ENCODE results near the gene MAGI1. TPM values are rescaled to one million over a fixed set of nuclear protein-coding genes. Genes with fewer than 3 reads are reported as not detected.

The MAGI1 gene
- polyA plus RNA-seq, 2 donors, result 6.0 to 10.6 TPM

DNA sequence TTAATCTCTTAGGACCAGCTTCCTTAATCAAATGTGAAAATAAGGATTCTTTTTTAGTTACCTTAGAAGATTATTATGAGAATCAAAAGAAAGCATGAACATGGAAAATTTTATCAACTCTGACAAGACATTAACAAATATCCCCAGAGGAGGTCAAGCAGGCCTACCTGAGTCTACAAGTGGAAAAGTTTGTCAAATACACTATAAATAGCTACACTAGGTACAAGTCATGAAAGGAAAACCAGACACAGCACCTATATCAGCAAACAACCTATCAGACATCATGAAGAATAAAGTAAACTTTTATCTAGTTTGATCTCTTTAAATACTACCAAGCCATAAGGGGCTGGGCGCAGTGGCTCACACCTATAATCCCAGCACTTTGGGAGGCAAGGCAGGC, 126.1 kb downstream of the MAGI1 start:
- Histone ChIP-seq H3K27ac (ENCODE audit: low read depth in 2 of 2, low read length in 1 of 2) (no peak overlapping the region), H3K4me1 (ENCODE audit: control insufficient read depth in 2 of 2, insufficient read depth in 2 of 2, low read length in 1 of 2) (peaks cover 0 to 2% of the 10 kb centered on the region in 2 donors), H3K9me3 (ENCODE audit: control insufficient read depth in 2 of 2, insufficient read depth in 1 of 2, low read depth in 1 of 2, low read length in 1 of 2) (no peaks in the 10 kb centered on the region), H3K27me3 (ENCODE audit: control insufficient read depth in 1 of 2, insufficient read depth in 2 of 2, low read length in 2 of 2) (no peaks in the 10 kb centered on the region), H3K36me3 (ENCODE audit: control insufficient read depth in 2 of 2, insufficient read depth in 2 of 2, low read length in 1 of 2) (no peaks in the 10 kb centered on the region), H3K4me3 (ENCODE audit: low read depth in 1 of 2, low read length in 2 of 2) (no peak overlapping the region)
- 91 to 96% methylated on average over 1 of the region's 1 CpG for WGBS, 2 donors

DNA sequence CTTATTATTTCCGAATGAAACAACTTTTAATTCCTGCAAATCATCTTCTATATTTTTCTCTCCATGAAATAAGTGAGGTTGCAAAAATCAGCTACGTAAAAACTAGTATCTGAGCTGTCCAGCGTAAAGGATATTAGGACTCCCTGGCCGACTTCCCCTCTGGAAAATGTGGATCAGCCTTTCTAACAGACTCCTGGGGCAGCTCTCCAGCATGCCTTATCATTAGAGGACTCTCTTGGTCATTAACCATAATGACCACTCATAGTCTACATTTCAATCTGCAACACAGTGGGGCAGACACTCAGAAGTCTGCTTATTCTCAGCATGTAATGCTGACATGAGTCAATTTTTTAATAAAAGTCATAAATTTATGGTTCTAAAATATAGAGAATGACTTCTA, 130.1 kb downstream of the MAGI1 start:
- 91 to 92% methylated on average over 4 of the region's 4 CpGs for WGBS, 2 donors
- H3K27me3 ChIP-seq (ENCODE audit: control insufficient read depth in 1 of 2, insufficient read depth in 2 of 2, low read length in 2 of 2), result no peaks in the 10 kb centered on the region
- peaks cover 0 to 2% of the 10 kb centered on the region in 2 donors for H3K4me1 ChIP-seq (ENCODE audit: control insufficient read depth in 2 of 2, insufficient read depth in 2 of 2, low read length in 1 of 2)
- no peaks in the 10 kb centered on the region for H3K9me3 ChIP-seq (ENCODE audit: control insufficient read depth in 2 of 2, insufficient read depth in 1 of 2, low read depth in 1 of 2, low read length in 1 of 2)
- no peak overlapping the region for H3K27ac ChIP-seq (ENCODE audit: low read depth in 2 of 2, low read length in 1 of 2)
- no peaks in the 10 kb centered on the region for H3K36me3 ChIP-seq (ENCODE audit: control insufficient read depth in 2 of 2, insufficient read depth in 2 of 2, low read length in 1 of 2)
- H3K4me3 ChIP-seq (ENCODE audit: low read depth in 1 of 2, low read length in 2 of 2), result no peak overlapping the region

- no peaks in the 10 kb centered on the region for H3K36me3 ChIP-seq (ENCODE audit: control insufficient read depth in 2 of 2, insufficient read depth in 2 of 2, low read length in 1 of 2)
- H3K9me3 ChIP-seq (ENCODE audit: control insufficient read depth in 2 of 2, insufficient read depth in 1 of 2, low read depth in 1 of 2, low read length in 1 of 2), result no peaks in the 10 kb centered on the region
- peaks cover 0 to 2% of the 10 kb centered on the region in 2 donors for H3K4me1 ChIP-seq (ENCODE audit: control insufficient read depth in 2 of 2, insufficient read depth in 2 of 2, low read length in 1 of 2)
- H3K27me3 ChIP-seq (ENCODE audit: control insufficient read depth in 1 of 2, insufficient read depth in 2 of 2, low read length in 2 of 2), result no peaks in the 10 kb centered on the region
- 84 to 88% methylated on average over 9 of the region's 9 CpGs for WGBS, 2 donors
- H3K4me3 ChIP-seq (ENCODE audit: low read depth in 1 of 2, low read length in 2 of 2), result no peak overlapping the region
- H3K27ac ChIP-seq (ENCODE audit: low read depth in 2 of 2, low read length in 1 of 2), result no peak overlapping the region
Observed at GRCh38 chr3:65907232-65908130, 131.2 kb downstream of the MAGI1 start.

DNA sequence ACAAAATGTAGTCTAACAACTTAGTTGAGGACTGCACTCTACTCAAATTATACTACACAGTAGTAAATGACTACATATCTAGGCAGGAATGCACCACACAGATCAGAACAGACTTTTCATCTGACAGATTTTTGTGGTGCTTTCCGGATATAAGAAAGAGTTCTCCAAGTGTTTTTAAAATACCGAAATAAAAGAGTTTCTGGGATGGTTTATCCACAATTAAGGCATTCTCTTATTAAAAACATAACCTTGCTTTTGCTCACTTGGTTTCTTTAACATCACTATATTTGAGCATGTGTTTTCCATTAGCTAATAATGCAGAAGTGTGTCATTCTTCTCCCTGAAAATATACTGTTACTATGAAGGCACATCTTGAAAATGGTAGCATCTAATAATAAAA, 132.9 kb downstream of the MAGI1 start:
- no peaks in the 10 kb centered on the region for H3K36me3 ChIP-seq (ENCODE audit: control insufficient read depth in 2 of 2, insufficient read depth in 2 of 2, low read length in 1 of 2)
- H3K27me3 ChIP-seq (ENCODE audit: control insufficient read depth in 1 of 2, insufficient read depth in 2 of 2, low read length in 2 of 2), result no peaks in the 10 kb centered on the region
- no peak overlapping the region for H3K4me3 ChIP-seq (ENCODE audit: low read depth in 1 of 2, low read length in 2 of 2)
- H3K27ac ChIP-seq (ENCODE audit: low read depth in 2 of 2, low read length in 1 of 2), result no peak overlapping the region
- no peaks in the 10 kb centered on the region for H3K9me3 ChIP-seq (ENCODE audit: control insufficient read depth in 2 of 2, insufficient read depth in 1 of 2, low read depth in 1 of 2, low read length in 1 of 2)
- H3K4me1 ChIP-seq (ENCODE audit: control insufficient read depth in 2 of 2, insufficient read depth in 2 of 2, low read length in 1 of 2), result no peaks in the 10 kb centered on the region
- 83 to 87% methylated on average over 2 of the region's 2 CpGs for WGBS, 2 donors

- Histone ChIP-seq H3K36me3 (ENCODE audit: control insufficient read depth in 2 of 2, insufficient read depth in 2 of 2, low read length in 1 of 2) (no peaks in the 10 kb centered on the region), H3K27ac (ENCODE audit: low read depth in 2 of 2, low read length in 1 of 2) (no peak overlapping the region), H3K4me1 (ENCODE audit: control insufficient read depth in 2 of 2, insufficient read depth in 2 of 2, low read length in 1 of 2) (no peaks in the 10 kb centered on the region), H3K27me3 (ENCODE audit: control insufficient read depth in 1 of 2, insufficient read depth in 2 of 2, low read length in 2 of 2) (no peaks in the 10 kb centered on the region), H3K9me3 (ENCODE audit: control insufficient read depth in 2 of 2, insufficient read depth in 1 of 2, low read depth in 1 of 2, low read length in 1 of 2) (no peaks in the 10 kb centered on the region), H3K4me3 (ENCODE audit: low read depth in 1 of 2, low read length in 2 of 2) (no peak overlapping the region)
Observed at GRCh38 chr3:65904016-65904415, 134.7 kb downstream of the MAGI1 start.

GRCh38 chr3:65902304-65902793, 136.4 kb downstream of the MAGI1 start:
- H3K9me3 ChIP-seq (ENCODE audit: control insufficient read depth in 2 of 2, insufficient read depth in 1 of 2, low read depth in 1 of 2, low read length in 1 of 2), result no peaks in the 10 kb centered on the region
- no peaks in the 10 kb centered on the region for H3K4me1 ChIP-seq (ENCODE audit: control insufficient read depth in 2 of 2, insufficient read depth in 2 of 2, low read length in 1 of 2)
- WGBS, 2 donors, result 39 to 45% methylated on average over 8 of the region's 8 CpGs
- peak overlapping the region; percentile 11 to 56 for H3K4me3 ChIP-seq (ENCODE audit: low read depth in 1 of 2, low read length in 2 of 2)
- no peaks in the 10 kb centered on the region for H3K36me3 ChIP-seq (ENCODE audit: control insufficient read depth in 2 of 2, insufficient read depth in 2 of 2, low read length in 1 of 2)
- no peaks in the 10 kb centered on the region for H3K27me3 ChIP-seq (ENCODE audit: control insufficient read depth in 1 of 2, insufficient read depth in 2 of 2, low read length in 2 of 2)
- peak overlapping the region; percentile 54 to 93 for H3K27ac ChIP-seq (ENCODE audit: low read depth in 2 of 2, low read length in 1 of 2)

DNA sequence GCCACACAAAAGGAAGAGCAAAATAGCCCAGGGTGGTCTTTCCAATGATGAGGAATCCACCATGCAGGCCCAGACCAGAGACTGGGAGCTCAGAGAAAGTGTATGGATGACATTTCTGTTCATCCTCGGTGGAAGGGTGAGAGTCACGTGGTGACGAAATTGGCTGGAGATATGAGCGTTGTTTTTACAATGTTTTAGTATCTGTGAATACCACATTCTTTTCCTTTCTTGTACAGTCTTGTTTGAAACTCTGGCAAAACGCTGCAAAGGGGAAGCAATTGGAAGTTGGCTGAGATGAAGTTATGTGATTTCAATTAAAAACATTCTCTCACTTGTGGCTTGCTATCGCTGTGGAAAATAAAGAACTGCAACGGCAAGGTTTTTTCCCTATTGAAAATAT, 137.5 kb downstream of the MAGI1 start:
- H3K4me1 ChIP-seq (ENCODE audit: control insufficient read depth in 2 of 2, insufficient read depth in 2 of 2, low read length in 1 of 2), result no peaks in the 10 kb centered on the region
- no peaks in the 10 kb centered on the region for H3K27me3 ChIP-seq (ENCODE audit: control insufficient read depth in 1 of 2, insufficient read depth in 2 of 2, low read length in 2 of 2)
- no peaks in the 10 kb centered on the region for H3K9me3 ChIP-seq (ENCODE audit: control insufficient read depth in 2 of 2, insufficient read depth in 1 of 2, low read depth in 1 of 2, low read length in 1 of 2)
- no peak overlapping the region for H3K27ac ChIP-seq (ENCODE audit: low read depth in 2 of 2, low read length in 1 of 2)
- WGBS, 2 donors, result 35 to 56% methylated on average over 7 of the region's 7 CpGs
- no peaks in the 10 kb centered on the region for H3K36me3 ChIP-seq (ENCODE audit: control insufficient read depth in 2 of 2, insufficient read depth in 2 of 2, low read length in 1 of 2)
- H3K4me3 ChIP-seq (ENCODE audit: low read depth in 1 of 2, low read length in 2 of 2), result peak overlapping the region in 1 of 2 donors; percentile 30

GRCh38 chr3:65899226-65899625, 139.5 kb downstream of the MAGI1 start:
- Histone ChIP-seq H3K36me3 (ENCODE audit: control insufficient read depth in 2 of 2, insufficient read depth in 2 of 2, low read length in 1 of 2) (no peaks in the 10 kb centered on the region), H3K27ac (ENCODE audit: low read depth in 2 of 2, low read length in 1 of 2) (no peak overlapping the region), H3K27me3 (ENCODE audit: control insufficient read depth in 1 of 2, insufficient read depth in 2 of 2, low read length in 2 of 2) (no peaks in the 10 kb centered on the region), H3K4me1 (ENCODE audit: control insufficient read depth in 2 of 2, insufficient read depth in 2 of 2, low read length in 1 of 2) (no peaks in the 10 kb centered on the region), H3K9me3 (ENCODE audit: control insufficient read depth in 2 of 2, insufficient read depth in 1 of 2, low read depth in 1 of 2, low read length in 1 of 2) (no peaks in the 10 kb centered on the region), H3K4me3 (ENCODE audit: low read depth in 1 of 2, low read length in 2 of 2) (no peak overlapping the region)
- WGBS, 2 donors, result 75 to 83% methylated on average over 1 of the region's 1 CpG

- Histone ChIP-seq H3K4me3 (ENCODE audit: low read depth in 1 of 2, low read length in 2 of 2) (no peak overlapping the region), H3K27ac (ENCODE audit: low read depth in 2 of 2, low read length in 1 of 2) (no peak overlapping the region), H3K27me3 (ENCODE audit: control insufficient read depth in 1 of 2, insufficient read depth in 2 of 2, low read length in 2 of 2) (no peaks in the 10 kb centered on the region), H3K9me3 (ENCODE audit: control insufficient read depth in 2 of 2, insufficient read depth in 1 of 2, low read depth in 1 of 2, low read length in 1 of 2) (no peaks in the 10 kb centered on the region), H3K4me1 (ENCODE audit: control insufficient read depth in 2 of 2, insufficient read depth in 2 of 2, low read length in 1 of 2) (no peaks in the 10 kb centered on the region), H3K36me3 (ENCODE audit: control insufficient read depth in 2 of 2, insufficient read depth in 2 of 2, low read length in 1 of 2) (no peaks in the 10 kb centered on the region)
- 59 to 78% methylated on average over 3 of the region's 3 CpGs for WGBS, 2 donors
Observed at GRCh38 chr3:65897766-65898165, 141.0 kb downstream of the MAGI1 start.

- H3K4me1 ChIP-seq (ENCODE audit: control insufficient read depth in 2 of 2, insufficient read depth in 2 of 2, low read length in 1 of 2), result no peaks in the 10 kb centered on the region
- peak overlapping the region in 1 of 2 donors; percentile 28 for H3K27ac ChIP-seq (ENCODE audit: low read depth in 2 of 2, low read length in 1 of 2)
- no peaks in the 10 kb centered on the region for H3K36me3 ChIP-seq (ENCODE audit: control insufficient read depth in 2 of 2, insufficient read depth in 2 of 2, low read length in 1 of 2)
- no peak overlapping the region for H3K4me3 ChIP-seq (ENCODE audit: low read depth in 1 of 2, low read length in 2 of 2)
- H3K9me3 ChIP-seq (ENCODE audit: control insufficient read depth in 2 of 2, insufficient read depth in 1 of 2, low read depth in 1 of 2, low read length in 1 of 2), result no peaks in the 10 kb centered on the region
- WGBS, 2 donors, result 70 to 74% methylated on average over 6 of the region's 6 CpGs
- H3K27me3 ChIP-seq (ENCODE audit: control insufficient read depth in 1 of 2, insufficient read depth in 2 of 2, low read length in 2 of 2), result no peaks in the 10 kb centered on the region
Observed at GRCh38 chr3:65896321-65896720, 142.4 kb downstream of the MAGI1 start.
